ENCODE measurements around the gene FSTL1.

GRCh38 chr3:120393761-120394160 is 57.0 kb downstream of the FSTL1 start:
- TF ChIP-seq POLR2AphosphoS5 (IDR thresholded peaks at IDR 0.05) (no peak), CTCF (IDR thresholded peaks at IDR 0.05) (no peak), EP300 (IDR thresholded peaks at IDR 0.05) (no peak)
